Neural cell (in vitro differentiated cells): ENCODE results near the gene KCTD13.

Source experiments
- EZH2 ChIP-seq: fragments of 200-600, 300-800 bp; shearing (Covaris generic), sonication (generic); IDR thresholded peaks from 2 replicates; pipeline ENCODE4 v1.6.1; 2014; ENCODE audit warnings: antibody characterized with exemption, low read length, borderline replicate concordance, mild to moderate bottlenecking; ENCODE audit not compliant: insufficient read depth, poor library complexity, severe bottlenecking
- MXI1 ChIP-seq: fragments of 450-650 bp; conservative IDR thresholded peaks from 2 replicates; pipeline ENCODE4 v1.6.1; 2014; ENCODE audit warnings: antibody characterized with exemption, mild to moderate bottlenecking; ENCODE audit not compliant: poor library complexity, severe bottlenecking
- POLR2AphosphoS5 ChIP-seq: IDR thresholded peaks from 2 replicates; pipeline ENCODE4 v1.6.1; 2012
- RAD21 ChIP-seq: fragments of 450-650 bp; conservative IDR thresholded peaks from 2 replicates; pipeline ENCODE4 v1.6.1; 2014; ENCODE audit warnings: antibody characterized with exemption, mild to moderate bottlenecking, moderate library complexity
- TF ChIP-seq, protein P1 (sequence below): fragments of 450-650 bp; IDR thresholded peaks from 2 replicates; pipeline ENCODE4 v1.5.1; 2014; ENCODE audit warnings: antibody characterized with exemption, mild to moderate bottlenecking, moderate library complexity; ENCODE audit not compliant: poor library complexity, severe bottlenecking
- TF ChIP-seq, protein P2 (sequence below): IDR thresholded peaks from 2 replicates; pipeline ENCODE4 v1.6.1; 2012; ENCODE audit warnings: borderline replicate concordance

DNA sequence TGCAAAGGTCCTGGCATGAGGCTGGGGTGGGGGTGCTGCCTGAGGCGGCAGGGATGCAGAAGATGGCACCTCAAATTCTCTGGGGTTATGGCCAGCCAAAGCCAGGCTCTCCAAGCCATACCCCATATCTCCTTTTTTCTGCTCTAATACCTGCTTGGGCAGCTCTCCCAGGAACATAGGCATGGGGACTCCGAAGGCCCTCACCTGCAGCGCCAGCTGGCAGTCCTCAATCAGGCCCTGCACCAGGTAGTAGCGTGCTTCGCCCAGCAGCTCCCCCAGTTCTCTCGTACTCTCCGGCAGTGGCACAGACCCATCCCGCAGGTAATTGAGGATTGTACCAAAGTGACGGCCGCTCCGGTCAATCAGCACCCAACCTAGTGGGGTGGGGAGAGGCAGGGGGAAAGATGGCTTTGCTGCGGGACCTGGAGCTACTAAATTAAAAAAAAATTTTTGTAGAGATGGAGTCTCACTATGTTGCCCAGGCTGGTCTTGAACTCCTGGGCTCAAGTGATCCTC lies 3.0 kb downstream of the KCTD13 start:
- TF ChIP-seq, protein P1, sequence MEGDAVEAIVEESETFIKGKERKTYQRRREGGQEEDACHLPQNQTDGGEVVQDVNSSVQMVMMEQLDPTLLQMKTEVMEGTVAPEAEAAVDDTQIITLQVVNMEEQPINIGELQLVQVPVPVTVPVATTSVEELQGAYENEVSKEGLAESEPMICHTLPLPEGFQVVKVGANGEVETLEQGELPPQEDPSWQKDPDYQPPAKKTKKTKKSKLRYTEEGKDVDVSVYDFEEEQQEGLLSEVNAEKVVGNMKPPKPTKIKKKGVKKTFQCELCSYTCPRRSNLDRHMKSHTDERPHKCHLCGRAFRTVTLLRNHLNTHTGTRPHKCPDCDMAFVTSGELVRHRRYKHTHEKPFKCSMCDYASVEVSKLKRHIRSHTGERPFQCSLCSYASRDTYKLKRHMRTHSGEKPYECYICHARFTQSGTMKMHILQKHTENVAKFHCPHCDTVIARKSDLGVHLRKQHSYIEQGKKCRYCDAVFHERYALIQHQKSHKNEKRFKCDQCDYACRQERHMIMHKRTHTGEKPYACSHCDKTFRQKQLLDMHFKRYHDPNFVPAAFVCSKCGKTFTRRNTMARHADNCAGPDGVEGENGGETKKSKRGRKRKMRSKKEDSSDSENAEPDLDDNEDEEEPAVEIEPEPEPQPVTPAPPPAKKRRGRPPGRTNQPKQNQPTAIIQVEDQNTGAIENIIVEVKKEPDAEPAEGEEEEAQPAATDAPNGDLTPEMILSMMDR: no peak
- TF ChIP-seq POLR2AphosphoS5 (no peak), EZH2 (no peak), MXI1 (no peak), RAD21 (no peak)
- TF ChIP-seq, protein P2, sequence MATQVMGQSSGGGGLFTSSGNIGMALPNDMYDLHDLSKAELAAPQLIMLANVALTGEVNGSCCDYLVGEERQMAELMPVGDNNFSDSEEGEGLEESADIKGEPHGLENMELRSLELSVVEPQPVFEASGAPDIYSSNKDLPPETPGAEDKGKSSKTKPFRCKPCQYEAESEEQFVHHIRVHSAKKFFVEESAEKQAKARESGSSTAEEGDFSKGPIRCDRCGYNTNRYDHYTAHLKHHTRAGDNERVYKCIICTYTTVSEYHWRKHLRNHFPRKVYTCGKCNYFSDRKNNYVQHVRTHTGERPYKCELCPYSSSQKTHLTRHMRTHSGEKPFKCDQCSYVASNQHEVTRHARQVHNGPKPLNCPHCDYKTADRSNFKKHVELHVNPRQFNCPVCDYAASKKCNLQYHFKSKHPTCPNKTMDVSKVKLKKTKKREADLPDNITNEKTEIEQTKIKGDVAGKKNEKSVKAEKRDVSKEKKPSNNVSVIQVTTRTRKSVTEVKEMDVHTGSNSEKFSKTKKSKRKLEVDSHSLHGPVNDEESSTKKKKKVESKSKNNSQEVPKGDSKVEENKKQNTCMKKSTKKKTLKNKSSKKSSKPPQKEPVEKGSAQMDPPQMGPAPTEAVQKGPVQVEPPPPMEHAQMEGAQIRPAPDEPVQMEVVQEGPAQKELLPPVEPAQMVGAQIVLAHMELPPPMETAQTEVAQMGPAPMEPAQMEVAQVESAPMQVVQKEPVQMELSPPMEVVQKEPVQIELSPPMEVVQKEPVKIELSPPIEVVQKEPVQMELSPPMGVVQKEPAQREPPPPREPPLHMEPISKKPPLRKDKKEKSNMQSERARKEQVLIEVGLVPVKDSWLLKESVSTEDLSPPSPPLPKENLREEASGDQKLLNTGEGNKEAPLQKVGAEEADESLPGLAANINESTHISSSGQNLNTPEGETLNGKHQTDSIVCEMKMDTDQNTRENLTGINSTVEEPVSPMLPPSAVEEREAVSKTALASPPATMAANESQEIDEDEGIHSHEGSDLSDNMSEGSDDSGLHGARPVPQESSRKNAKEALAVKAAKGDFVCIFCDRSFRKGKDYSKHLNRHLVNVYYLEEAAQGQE: no peak
